H1 (cell line): ENCODE measurements around the gene IPO13. TPM values are rescaled to one million over a fixed set of nuclear protein-coding genes. Genes with fewer than 3 reads are reported as not detected.
A peak's percentile ranks its signal among the peaks of the same experiment; 100 is the strongest.

ENCODE experiments used
- CTCF ChIA-PET: fragments of 300-600 bp; sonication (Branson Sonifier 250); formaldehyde crosslinking; loops from one replicate; lab custom pipeline; 2021; ENCODE audit not compliant: partially characterized antibody; lab: Charles Lee
- POLR2A ChIA-PET: fragments of 300-600 bp; sonication (Branson Sonifier 250); formaldehyde crosslinking; loops from one replicate; lab custom pipeline; 2021; ENCODE audit warnings: inconsistent platforms; ENCODE audit not compliant: partially characterized antibody; lab: Charles Lee
- DNase-seq, 2 experiments: peaks; one replicate each; pipeline versions ENCODE4 v3.0.0 to v3.0.0-alpha.2; 2010 to 2022; ENCODE audit warnings: low spot score in 2 of 2, low read depth in 1 of 2, mixed read lengths in 1 of 2
- FAIRE-seq: peaks from 2 replicates; lab custom pipeline; 2011; peaks lifted over from hg19 to GRCh38; lab: Jason Lieb, UNC
- H2AFZ ChIP-seq: 2 replicates; pipeline ENCODE4 v1.8.1; 2012; ENCODE audit warnings: low read length, inconsistent platforms
- H2AK5ac ChIP-seq: 2 replicates; pipeline ENCODE4 v1.6.1; 2013; ENCODE audit warnings: low read depth, low read length
- H2BK120ac ChIP-seq: replicated peaks from 2 replicates; pipeline ENCODE3; 2013; ENCODE audit warnings: low read depth, low read length, inconsistent platforms
- H2BK12ac ChIP-seq: 2 replicates; pipeline ENCODE4 v1.6.1; 2013; ENCODE audit warnings: low read depth, low read length
- H2BK15ac ChIP-seq: 2 replicates; pipeline ENCODE4 v1.6.1; 2013; ENCODE audit warnings: low read length
- H2BK20ac ChIP-seq: 2 replicates; pipeline ENCODE4 v1.6.1; 2013; ENCODE audit warnings: low read length
- H2BK5ac ChIP-seq: 2 replicates; pipeline ENCODE4 v1.6.1; 2013; ENCODE audit warnings: low read depth, low read length
- H3K14ac ChIP-seq: 2 replicates; pipeline ENCODE4 v1.6.1; 2013; ENCODE audit warnings: inconsistent platforms; ENCODE audit not compliant: insufficient read length
- H3K18ac ChIP-seq: 2 replicates; pipeline ENCODE4 v1.6.1; 2013; ENCODE audit warnings: low read length; ENCODE audit errors: extremely low read depth
- H3K23ac ChIP-seq: 2 replicates; pipeline ENCODE4 v1.6.1; 2013; ENCODE audit warnings: inconsistent platforms; ENCODE audit not compliant: insufficient read length
- H3K23me2 ChIP-seq: 2 replicates; pipeline ENCODE4 v1.6.1; 2013; ENCODE audit warnings: low read depth, low read length
- H3K27ac ChIP-seq: 2 replicates; pipeline ENCODE4 v1.6.1; 2011; ENCODE audit warnings: low read depth, low read length, inconsistent platforms
- H3K27me3 ChIP-seq, 4 experiments: replicated peaks in 1 of 4; 1 replicate in 1 of 4; 2 replicates in 3 of 4; pipeline versions ENCODE4 v1.6.1 to v1.8.1; 2011 to 2013; ENCODE audit warnings: low read length in 3 of 4, mild to moderate bottlenecking in 3 of 4, inconsistent platforms in 2 of 4, mixed read lengths in 2 of 4, moderate library complexity in 1 of 4; ENCODE audit not compliant: control insufficient read depth in 3 of 4, insufficient read depth in 3 of 4; ENCODE audit errors: extremely low read depth in 1 of 4
- H3K36me3 ChIP-seq, 4 experiments: 2 replicates each; pipeline versions ENCODE4 v1.6.1 to v1.8.1; 2011 to 2013; ENCODE audit warnings: mild to moderate bottlenecking in 4 of 4, low read length in 3 of 4, moderate library complexity in 2 of 4, control low read depth in 1 of 4, inconsistent platforms in 1 of 4; ENCODE audit not compliant: insufficient read depth in 4 of 4, control insufficient read depth in 2 of 4
- H3K4ac ChIP-seq: replicated peaks from 2 replicates; pipeline ENCODE3; 2013; ENCODE audit warnings: low read length, low read depth, mixed read lengths, inconsistent platforms; ENCODE audit not compliant: insufficient read length
- H3K4me1 ChIP-seq, 4 experiments: replicated peaks in 1 of 4; 1 replicate in 1 of 4; 2 replicates in 3 of 4; pipeline versions ENCODE4 v1.6.1 to v1.8.1; 2011 to 2013; ENCODE audit warnings: low read length in 3 of 4, inconsistent platforms in 2 of 4, mixed read lengths in 1 of 4; ENCODE audit not compliant: insufficient read depth in 4 of 4, control insufficient read depth in 3 of 4
- H3K4me2 ChIP-seq, 2 experiments: 2 replicates each; pipeline versions ENCODE4 v1.6.1 to v1.8.1; 2011 to 2013; ENCODE audit warnings: low read depth in 2 of 2, low read length in 2 of 2, control low read depth in 1 of 2, inconsistent platforms in 1 of 2, mild to moderate bottlenecking in 1 of 2; ENCODE audit not compliant: insufficient read depth in 1 of 2
- H3K4me3 ChIP-seq, 4 experiments: fragments of 200-600, 300-600 bp in 1 of 4; sonication (generic), shearing (Covaris generic), sonication (Bioruptor Twin) in 1 of 4; 2 replicates each; pipeline versions ENCODE4 v1.5.1 to v1.8.1; 2011 to 2016; ENCODE audit warnings: low read length in 4 of 4, low read depth in 3 of 4, control low read depth in 2 of 4, inconsistent platforms in 2 of 4, mild to moderate bottlenecking in 2 of 4, mixed read lengths in 1 of 4, moderate library complexity in 1 of 4; ENCODE audit not compliant: insufficient read depth in 2 of 4; ENCODE audit errors: extremely low read depth in 1 of 4
- H3K56ac ChIP-seq: replicated peaks from 2 replicates; pipeline ENCODE3; 2013; ENCODE audit warnings: low read depth, mild to moderate bottlenecking, mixed read lengths, low read length, inconsistent platforms; ENCODE audit not compliant: insufficient read length
- H3K79me1 ChIP-seq: 2 replicates; pipeline ENCODE4 v1.6.1; 2013; ENCODE audit warnings: low read depth, low read length, control low read depth
- H3K79me2 ChIP-seq, 2 experiments: 2 replicates each; pipeline versions ENCODE4 v1.6.1 to v1.8.1; 2012 to 2013; ENCODE audit warnings: low read length in 2 of 2, mild to moderate bottlenecking in 2 of 2, inconsistent platforms in 1 of 2; ENCODE audit not compliant: insufficient read depth in 2 of 2, control insufficient read depth in 1 of 2
- H3K9ac ChIP-seq, 4 experiments: replicated peaks in 1 of 4; 1 replicate in 1 of 4; 2 replicates in 3 of 4; pipeline versions ENCODE4 v1.6.1 to v1.8.1; 2011 to 2013; ENCODE audit warnings: low read depth in 3 of 4, low read length in 3 of 4, control low read depth in 2 of 4, mild to moderate bottlenecking in 2 of 4, moderate library complexity in 2 of 4, inconsistent platforms in 1 of 4; ENCODE audit errors: extremely low read depth in 1 of 4
- H3K9me3 ChIP-seq, 2 experiments: 2 replicates each; pipeline versions ENCODE4 v1.6.1 to v1.8.1; 2012 to 2013; ENCODE audit warnings: mild to moderate bottlenecking in 2 of 2, moderate library complexity in 2 of 2, control low read depth in 1 of 2, inconsistent platforms in 1 of 2, low read depth in 1 of 2, low read length in 1 of 2, mixed read lengths in 1 of 2; ENCODE audit not compliant: insufficient read depth in 2 of 2
- H4K20me1 ChIP-seq, 2 experiments: replicated peaks in 1 of 2; 2 replicates each; pipeline versions ENCODE3 to v1.8.1; 2011 to 2013; ENCODE audit warnings: inconsistent platforms in 2 of 2, low read length in 2 of 2, mild to moderate bottlenecking in 1 of 2; ENCODE audit not compliant: insufficient read depth in 2 of 2, control insufficient read depth in 1 of 2
- H4K5ac ChIP-seq: 2 replicates; pipeline ENCODE4 v1.6.1; 2013; ENCODE audit warnings: low read length, low read depth, mixed read lengths, inconsistent platforms; ENCODE audit not compliant: insufficient read length
- H4K8ac ChIP-seq: 2 replicates; pipeline ENCODE4 v1.8.0; 2013; ENCODE audit warnings: mild to moderate bottlenecking, moderate library complexity, low read length, inconsistent platforms; ENCODE audit not compliant: insufficient read depth; ENCODE audit errors: extremely low read depth
- H4K91ac ChIP-seq: replicated peaks from 2 replicates; pipeline ENCODE3; 2013; ENCODE audit warnings: low read length, mixed read lengths, inconsistent platforms; ENCODE audit not compliant: insufficient read length
- CTBP2 ChIP-seq: IDR thresholded peaks from 2 replicates; pipeline ENCODE4 v1.7.0; 2011; ENCODE audit warnings: borderline replicate concordance, mild to moderate bottlenecking, moderate library complexity, mixed read lengths, low read length; ENCODE audit not compliant: insufficient read depth, insufficient read length
- EGR1 ChIP-seq: IDR thresholded peaks from 2 replicates; pipeline ENCODE4 v1.6.1; 2011; ENCODE audit warnings: low read depth, low read length, borderline replicate concordance
- HDAC2 ChIP-seq, 2 experiments: fragments of 300-600 bp in 1 of 2; sonication (generic) in 1 of 2; IDR thresholded peaks; 2 replicates each; pipeline ENCODE4 v1.6.1; 2011 to 2012; ENCODE audit warnings: low read depth in 2 of 2, low read length in 2 of 2, mild to moderate bottlenecking in 2 of 2, moderate library complexity in 2 of 2, borderline replicate concordance in 1 of 2, inconsistent platforms in 1 of 2
- JUN ChIP-seq: IDR thresholded peaks from 2 replicates; pipeline ENCODE4 v1.6.1; 2011; ENCODE audit warnings: low read depth, mild to moderate bottlenecking, improper control_type of control experiment, low read length
- RXRA ChIP-seq: IDR thresholded peaks from 2 replicates; pipeline ENCODE4 v1.6.1; 2011; ENCODE audit warnings: low read depth, mild to moderate bottlenecking, low read length, moderate library complexity; ENCODE audit not compliant: insufficient read depth
- SIN3A ChIP-seq, 2 experiments: IDR thresholded peaks in 1 of 2; conservative IDR thresholded peaks in 1 of 2; 2 replicates each; pipeline ENCODE4 v1.6.1; 2011 to 2012; ENCODE audit warnings: low read length in 2 of 2, improper control_type of control experiment in 1 of 2, low read depth in 1 of 2, mild to moderate bottlenecking in 1 of 2
- TCF12 ChIP-seq: IDR thresholded peaks from 2 replicates; pipeline ENCODE4 v1.6.1; 2011; ENCODE audit warnings: low read depth, mild to moderate bottlenecking, low read length
- YY1 ChIP-seq: IDR thresholded peaks from 2 replicates; pipeline ENCODE4 v1.6.1; 2011; ENCODE audit warnings: low read depth, mild to moderate bottlenecking, low read length
- WGBS, 2 experiments: shearing (Covaris generic) in 1 of 2; methylation state at CpG; one replicate each; pipeline versions ENCODE4 v1.1.6 to v1.1.7; 2013 to 2015; ENCODE audit warnings: low lambda C conversion rate in 2 of 2, mixed read lengths in 2 of 2, inconsistent platforms in 1 of 2, low coverage in 1 of 2, missing lambda C conversion rate in 1 of 2; ENCODE audit not compliant: insufficient replicate concordance in 2 of 2, insufficient coverage in 1 of 2, insufficient read length in 1 of 2; ENCODE audit errors: extremely low coverage in 1 of 2, missing lambda C conversion rate in 1 of 2; 5-methylcytosine and 5-hydroxymethylcytosine counted together
- polyA plus RNA-seq, 7 experiments: library from polyadenylated mRNA; depleted of rRNA in 3 of 7; stranded (reverse) in 5 of 7; unstranded in 2 of 7; fragments of >200 nt in 5 of 7; fragments of 200-250 nt in 2 of 7; gene quantifications; 1 replicate in 5 of 7; 2 replicates in 1 of 7; 4 replicates in 1 of 7; pipeline versions ENCODE4 v1.2.1 to v1.2.3, GENCODE V29; 2011 to 2013; ENCODE audit warnings: missing spikeins in 2 of 7, mixed read lengths in 2 of 7
- total RNA-seq: library from RNA; stranded (reverse); fragmentation: NEBNext Ultra II Directional; extraction: Animal tissue kit (Norgen Biotek cat#: 25700); gene quantifications from 2 replicates; pipeline ENCODE4 v1.2.1, GENCODE V29; 2021

The IPO13 gene
- total and polyA plus RNA-seq, 2 of the 8 experiments (the other 6 are each of a cell fraction or from before 2014, with no cell fraction given) = 23.0 to 27.0 TPM

DNA sequence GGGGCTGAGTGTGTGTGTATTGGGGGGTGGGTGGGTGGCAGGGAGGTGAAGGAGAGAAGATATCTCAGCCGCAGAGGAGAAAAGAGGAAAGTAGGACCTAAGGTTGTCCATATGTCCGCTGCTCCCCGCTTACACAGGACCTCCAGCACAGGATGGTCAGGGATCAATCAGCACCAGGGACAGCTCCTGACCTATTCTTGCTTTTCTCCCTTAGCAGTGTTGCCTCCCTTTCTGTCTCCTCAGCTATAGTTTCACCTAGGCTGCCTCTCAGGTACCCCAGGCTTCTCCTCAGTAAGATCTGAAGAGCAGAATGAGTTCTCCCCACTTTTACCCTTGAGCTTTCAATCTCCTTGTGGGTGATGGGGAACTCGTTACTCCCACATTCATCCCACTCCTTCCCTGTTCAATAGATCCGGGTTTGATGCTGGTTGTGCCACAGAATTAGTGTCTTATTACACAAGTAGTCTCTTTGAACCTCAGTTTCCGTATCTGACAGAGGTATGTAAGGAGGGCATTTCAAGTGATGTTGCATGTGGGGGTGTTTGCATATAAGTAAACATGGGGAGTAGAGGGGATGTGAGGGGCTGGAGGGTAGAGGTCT lies 21.7 kb downstream of the IPO13 start:
- WGBS, 2 experiments = 79% methylated on average over 5 of the region's 6 CpGs; no CpG with 5 or more reads in 1 of the 2 experiments
- no peak overlapping the region for H3K4me3 ChIP-seq
- H3K4me1 ChIP-seq = peaks cover 0 to 6% (median 4%) of the 10 kb centered on the region in 4 experiments; a peak in 5 of 7 replicates
- H3K23ac ChIP-seq = no peak overlapping the region
- H2BK5ac ChIP-seq = no peak overlapping the region
- H3K79me1 ChIP-seq = 0 out of 2 replicates have a peak, but pooled peaks cover 4% of the 10 kb centered on the region
- no peak overlapping the region for H2BK12ac ChIP-seq
- H3K36me3 ChIP-seq = peaks cover 0 to 14% (median 8%) of the 10 kb centered on the region in 4 experiments; a peak in 4 of 8 replicates
- H4K91ac ChIP-seq = no peak overlapping the region
- no peak overlapping the region for H3K18ac ChIP-seq
- no peak overlapping the region; a peak in 1 of 4 replicates for H3K4me2 ChIP-seq
- no peak overlapping the region for H4K8ac ChIP-seq
- H3K14ac ChIP-seq = no peak overlapping the region
- H2AFZ ChIP-seq = no peak overlapping the region
- H2AK5ac ChIP-seq = no peak overlapping the region
- ChIA-PET POLR2A (interaction anchor here (1.2 to 12.9 kb wide), 7 partner anchors 9 to 67 kb away, joined by 4 to 189 read pairs (median 5); partner anchors contain the start of genes CCDC24, IPO13 and SLC6A9), CTCF (interaction anchor here (0.6 to 9.2 kb wide), 10 partner anchors 10 to 204 kb away, joined by 3 to 79 read pairs (median 4); partner anchors contain the start of genes ARTN and IPO13)
- peaks cover 0 to 12% of the 10 kb centered on the region in 2 experiments; a peak in 2 of 4 replicates for H3K79me2 ChIP-seq
- no peak overlapping the region for H3K27ac ChIP-seq
- peaks cover 2 to 7% of the 10 kb centered on the region in 2 experiments for H4K20me1 ChIP-seq
- H3K27me3 ChIP-seq = no peaks in the 10 kb centered on the region
- H3K4ac ChIP-seq = no peak overlapping the region
- H3K9me3 ChIP-seq = no peaks in the 10 kb centered on the region
- no peak overlapping the region for H3K9ac ChIP-seq
- TF ChIP-seq JUN (no peak), RXRA (no peak), YY1 (no peak), HDAC2 (IDR thresholded peaks at IDR 0.05; ENCODE audit: borderline replicate concordance in 1 of 2, low read depth in 2 of 2, low read length in 2 of 2) (no peak), EGR1 (no peak), SIN3A (conservative IDR thresholded peaks at IDR 0.05 in 1 of 2, IDR thresholded peaks at IDR 0.05 in 1 of 2; ENCODE audit: low read depth in 1 of 2, low read length in 2 of 2) (peak; percentile 84 to 90; a peak in 3 of 4 replicates), CTBP2 (no peak), TCF12 (no peak)
- TF ChIP-seq, all 59 proteins: peak for 1
- Histone ChIP-seq H3K23me2 (peaks cover 14% of the 10 kb centered on the region; the same call in 1 of the 2 replicates), H2BK15ac (no peak overlapping the region), H2BK20ac (no peak overlapping the region), H2BK120ac (no peak overlapping the region), H4K5ac (no peak overlapping the region), H3K56ac (no peak overlapping the region)
- FAIRE-seq (peak; percentile 79), DNase-seq (peak in 1 of 2 experiments; percentile 80)
